ENCODE measurements around the gene DLG2.

GRCh38 chr11:83809274-83809673 lies 1817.9 kb downstream of the DLG2 start:
- TF ChIP-seq POLR2A (IDR thresholded peaks at IDR 0.05; ENCODE audit: low read depth, low read length), result no peak
- no peak for TF ChIP-seq POLR2AphosphoS5 (IDR thresholded peaks at IDR 0.05; ENCODE audit: low read depth, low read length)
- TF ChIP-seq TAF1 (IDR thresholded peaks at IDR 0.05; ENCODE audit: low read depth, low read length), result no peak
- no peak for TF ChIP-seq SPI1 (IDR thresholded peaks at IDR 0.05; ENCODE audit: low read depth, low read length)

Data from GM12891 (cell line).